Activated naive CD4-positive, alpha-beta T cell treated with anti-CD3 and anti-CD28 coated beads for 36 hours (primary cell): ENCODE results near the gene REC114. TPM values are rescaled to one million over a fixed set of nuclear protein-coding genes. Genes with fewer than 3 reads are reported as not detected.
"Not testable (repeated sequence)": the region's sequence is repeated elsewhere in the genome, so short reads cannot be mapped to it uniquely, and the experiment has no call there.

Experiments used
- CTCF ChIA-PET: fragments of 350-600 bp; sonication (Branson Sonifier 250); formaldehyde crosslinking; loops from one replicate; lab custom pipeline; 2021; ENCODE audit warnings: antibody characterized with exemption; lab: Charles Lee
- DNase-seq: peaks from one replicate; pipeline ENCODE4 v3.0.0-alpha.2; 2020
- H3K27ac Mint-ChIP-seq: one replicate; pipeline ENCODE4 v1.8.0; 2021; ENCODE audit warnings: mild to moderate bottlenecking, mixed read lengths
- H3K27me3 Mint-ChIP-seq: one replicate; pipeline ENCODE4 v1.8.0; 2021; ENCODE audit warnings: low read depth, mixed read lengths
- H3K36me3 Mint-ChIP-seq: one replicate; pipeline ENCODE4 v1.8.0; 2021; ENCODE audit warnings: low read depth, mixed read lengths
- H3K4me1 Mint-ChIP-seq: one replicate; pipeline ENCODE4 v1.8.0; 2021; ENCODE audit warnings: low read depth, mixed read lengths
- H3K4me3 Mint-ChIP-seq: one replicate; pipeline ENCODE4 v1.8.0; 2021; ENCODE audit warnings: mild to moderate bottlenecking, moderate library complexity, mixed read lengths
- H3K9me3 Mint-ChIP-seq: one replicate; pipeline ENCODE4 v1.8.0; 2021; ENCODE audit warnings: mixed read lengths
- intact Hi-C: fragments of 100-400 bp; cut with micrococcal nuclease; formaldehyde crosslinking; loops from one replicate; pipeline ENCODE4 v1.15.1; 2023
- total RNA-seq, 2 experiments: library from RNA; stranded (reverse); gene quantifications; one replicate each; pipeline ENCODE4 v1.2.3, GENCODE V29; 2021

Gene REC114
- total RNA-seq, 2 experiments from 2014 or later, result not detected

DNA sequence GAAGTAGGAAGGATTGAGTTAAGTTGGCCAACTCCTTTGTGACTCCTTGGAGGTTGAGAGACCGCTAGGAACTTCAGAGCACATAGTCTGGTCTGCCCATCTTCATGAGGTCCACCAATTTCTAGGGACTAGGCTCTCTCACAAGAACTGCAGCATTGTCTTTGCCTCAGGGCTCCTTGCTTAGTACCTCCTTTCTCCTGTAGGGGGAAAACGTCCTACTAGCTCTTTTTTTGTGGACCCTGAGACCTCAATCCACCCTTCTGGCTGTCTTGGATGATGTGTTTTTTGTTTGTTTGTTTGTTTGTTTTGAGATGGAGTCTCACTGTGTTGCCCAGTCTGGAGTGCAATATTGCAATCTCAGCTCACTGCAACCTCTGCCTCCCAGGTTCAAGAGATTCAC, 21.6 kb downstream of the REC114 start:
- DNase-seq, result no peak
- H3K27ac Mint-ChIP-seq, result no peak overlapping the region
- H3K4me3 Mint-ChIP-seq, result no peak overlapping the region
- CTCF ChIA-PET, result interaction anchor here (0.7 to 1.5 kb wide), 2 partner anchors 172 to 1312 kb away, joined by 3 to 6 read pairs; no protein-coding TSS in a partner anchor
- H3K9me3 Mint-ChIP-seq, result no peaks in the 10 kb centered on the region
- intact Hi-C loops, result no loop called here
- H3K27me3 Mint-ChIP-seq, result peaks cover 5% of the 10 kb centered on the region
- no peaks in the 10 kb centered on the region for H3K4me1 Mint-ChIP-seq
- no peaks in the 10 kb centered on the region for H3K36me3 Mint-ChIP-seq

DNA sequence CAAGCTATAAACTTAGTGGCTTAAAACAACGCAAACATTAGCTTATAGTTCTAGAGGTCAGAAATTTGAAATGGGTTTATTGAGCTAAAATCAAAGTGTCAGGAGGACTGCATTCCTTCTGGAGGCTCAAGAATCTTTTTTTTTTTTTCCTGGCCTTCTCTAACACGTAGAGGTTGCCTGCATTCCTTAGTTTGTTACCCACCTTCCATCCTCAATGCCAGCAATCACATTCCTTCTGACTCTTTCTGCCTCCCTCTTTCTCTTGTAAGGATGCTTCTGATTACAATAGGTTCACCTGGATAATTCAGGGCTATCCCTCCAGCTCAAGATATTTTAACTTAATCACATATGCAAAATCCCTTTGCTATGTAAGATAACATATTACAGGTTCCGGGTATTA, 24.8 kb downstream of the REC114 start:
- no peak for DNase-seq
- Mint-ChIP-seq H3K36me3 (no peaks in the 10 kb centered on the region), H3K27ac (no peak overlapping the region), H3K27me3 (peaks cover 13% of the 10 kb centered on the region), H3K4me1 (no peaks in the 10 kb centered on the region), H3K4me3 (no peak overlapping the region), H3K9me3 (no peaks in the 10 kb centered on the region)
- intact Hi-C loops, result no loop called here
- CTCF ChIA-PET, result no interaction called here

DNA sequence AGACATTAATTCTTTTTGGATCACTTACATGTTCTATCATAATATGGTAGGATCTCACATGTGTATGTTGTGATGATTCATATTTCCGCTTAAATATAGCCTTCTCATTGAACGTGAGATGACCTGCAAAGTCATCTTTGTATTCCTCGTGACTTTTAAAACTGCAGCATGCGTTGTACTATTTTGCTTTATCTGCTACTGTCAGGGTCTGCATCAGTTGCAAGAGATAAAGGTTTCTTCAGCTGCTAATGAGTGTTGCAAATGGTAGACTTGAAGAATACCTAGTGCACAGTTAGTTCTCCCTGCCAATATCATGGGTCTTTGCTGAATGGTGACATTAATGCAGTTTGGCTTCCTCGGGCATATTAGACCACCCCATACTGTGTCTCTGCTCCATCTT, 31.8 kb downstream of the REC114 start:
- H3K9me3 Mint-ChIP-seq, result peaks cover 2% of the 10 kb centered on the region
- H3K4me3 Mint-ChIP-seq, result no peak overlapping the region
- no peaks in the 10 kb centered on the region for H3K4me1 Mint-ChIP-seq
- no peak overlapping the region for H3K27ac Mint-ChIP-seq
- no peak for DNase-seq
- CTCF ChIA-PET, result no interaction called here
- H3K27me3 Mint-ChIP-seq, result peaks cover 12% of the 10 kb centered on the region
- intact Hi-C loops, result no loop called here
- no peaks in the 10 kb centered on the region for H3K36me3 Mint-ChIP-seq

DNA sequence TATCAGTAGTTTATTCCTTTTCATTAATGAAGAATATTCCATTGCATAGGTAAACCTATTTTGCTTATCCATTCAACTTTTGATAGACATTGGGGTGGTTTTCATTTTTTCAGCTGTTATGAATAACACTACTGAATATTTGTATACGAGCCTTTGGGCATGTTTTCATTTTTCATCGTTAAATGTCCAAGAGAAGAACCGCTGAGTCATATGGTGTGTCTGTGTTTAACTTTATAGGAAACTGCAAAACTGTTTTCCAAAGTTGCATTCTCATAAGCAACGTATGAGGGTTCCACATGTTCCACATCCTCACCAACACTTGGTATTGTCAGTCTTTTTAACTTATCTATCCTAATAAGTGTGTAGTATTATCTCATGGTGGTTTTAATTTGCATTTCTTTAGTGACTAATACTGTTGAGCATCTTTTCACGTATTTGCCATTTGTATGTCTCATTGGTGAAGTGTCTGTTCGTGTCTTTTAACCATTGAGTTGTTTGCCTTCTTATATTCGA, 33.8 kb downstream of the REC114 start:
- no peak for DNase-seq
- Mint-ChIP-seq H3K4me1 (no peaks in the 10 kb centered on the region), H3K9me3 (peaks cover 2% of the 10 kb centered on the region), H3K4me3 (no peak overlapping the region), H3K36me3 (no peaks in the 10 kb centered on the region), H3K27ac (no peak overlapping the region), H3K27me3 (peaks cover 12% of the 10 kb centered on the region)
- intact Hi-C loops, result no loop called here
- CTCF ChIA-PET, result no interaction called here

DNA sequence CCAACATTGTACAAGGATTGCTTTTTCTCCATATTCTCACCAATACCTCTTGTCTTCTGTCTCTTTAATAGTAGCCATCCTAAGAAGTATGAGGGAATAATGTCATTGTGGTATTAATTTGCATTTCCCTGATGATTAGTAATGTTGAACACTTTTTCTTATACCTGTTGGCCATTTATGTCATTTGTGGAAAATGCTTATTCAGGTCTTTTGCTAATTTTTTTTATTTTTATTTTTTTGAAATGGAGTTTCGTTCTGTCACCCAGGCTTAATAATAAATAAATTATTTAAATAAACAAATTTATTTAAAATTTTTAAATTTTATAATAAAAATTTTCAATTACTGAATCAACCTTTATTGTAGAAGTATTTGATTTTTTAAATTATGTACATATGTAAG, 37.1 kb downstream of the REC114 start:
- Mint-ChIP-seq H3K27ac (no peak overlapping the region), H3K4me3 (no peak overlapping the region), H3K27me3 (peaks cover 2% of the 10 kb centered on the region), H3K36me3 (no peaks in the 10 kb centered on the region), H3K4me1 (no peaks in the 10 kb centered on the region), H3K9me3 (peaks cover 7% of the 10 kb centered on the region)
- intact Hi-C loops, result no loop called here
- CTCF ChIA-PET, result no interaction called here
- DNase-seq, result no peak

DNA sequence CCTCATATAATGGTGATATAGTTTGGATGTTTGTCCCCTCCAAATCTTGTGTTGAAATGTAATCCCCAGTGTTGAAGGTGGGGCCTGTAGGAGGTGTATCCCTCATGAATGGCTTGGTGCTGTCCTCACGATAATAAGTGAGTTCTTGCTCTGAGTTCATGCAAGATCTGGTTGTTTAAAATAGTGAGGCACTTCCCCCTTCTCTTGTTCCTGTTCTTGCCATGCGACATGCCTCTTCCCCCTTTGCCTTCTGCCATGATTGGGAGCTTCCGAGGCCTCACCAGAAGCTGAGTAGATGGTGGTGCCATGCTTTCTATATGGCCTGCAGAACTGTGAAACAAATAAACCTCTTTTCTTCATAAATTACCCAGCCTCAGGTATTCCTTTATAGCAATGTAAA, 39.2 kb downstream of the REC114 start:
- H3K9me3 Mint-ChIP-seq, result peaks cover 5% of the 10 kb centered on the region
- intact Hi-C loops, result no loop called here
- no peaks in the 10 kb centered on the region for H3K36me3 Mint-ChIP-seq
- no peak overlapping the region for H3K27ac Mint-ChIP-seq
- CTCF ChIA-PET, result no interaction called here
- H3K4me3 Mint-ChIP-seq, result no peak overlapping the region
- no peak for DNase-seq
- H3K27me3 Mint-ChIP-seq, result peaks cover 5% of the 10 kb centered on the region
- no peaks in the 10 kb centered on the region for H3K4me1 Mint-ChIP-seq

DNA sequence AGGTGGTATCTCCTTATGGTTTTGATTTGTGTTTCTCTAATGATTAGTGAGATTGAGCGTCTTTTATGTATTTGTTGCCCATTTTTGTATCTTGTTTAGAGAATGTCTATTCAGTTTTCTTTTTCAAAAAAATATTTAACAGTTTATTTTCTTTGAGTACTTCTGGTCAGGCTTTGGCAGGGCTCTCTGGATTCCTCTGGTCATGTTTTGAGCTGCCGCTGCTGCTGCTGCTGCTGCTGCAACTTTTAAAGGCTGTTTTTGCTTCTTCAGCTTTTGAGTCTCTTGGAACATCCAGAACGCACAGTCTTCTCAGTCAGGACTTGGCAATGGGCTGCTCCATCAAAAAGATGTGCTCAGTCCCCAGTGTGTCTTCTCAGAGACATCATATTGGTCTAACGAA, 40.1 kb downstream of the REC114 start:
- Mint-ChIP-seq H3K27ac (no peak overlapping the region), H3K4me3 (no peak overlapping the region), H3K4me1 (no peaks in the 10 kb centered on the region), H3K27me3 (peaks cover 5% of the 10 kb centered on the region), H3K9me3 (peaks cover 5% of the 10 kb centered on the region), H3K36me3 (no peaks in the 10 kb centered on the region)
- intact Hi-C loops, result no loop called here
- DNase-seq, result no peak
- CTCF ChIA-PET, result no interaction called here

DNA sequence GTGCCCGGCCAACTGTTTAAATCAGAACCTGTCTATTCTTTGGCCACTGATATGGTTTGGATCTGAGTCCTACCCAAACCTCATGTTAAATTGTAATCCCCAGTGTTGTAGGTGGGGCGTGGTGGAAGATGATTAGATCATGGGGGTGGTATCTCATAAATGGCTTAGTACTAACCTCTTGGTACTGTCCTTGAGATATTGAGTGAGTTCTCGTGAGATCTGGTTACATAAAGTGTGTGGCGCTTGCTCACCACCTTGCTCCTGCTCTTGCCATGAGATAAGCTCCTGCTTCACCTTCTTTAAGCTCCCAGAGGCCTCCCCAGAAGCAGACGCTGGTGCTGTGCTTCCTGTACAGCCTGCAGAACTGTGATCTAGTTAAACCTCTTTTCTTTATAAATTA, 42.4 kb downstream of the REC114 start:
- Mint-ChIP-seq H3K9me3 (peaks cover 5% of the 10 kb centered on the region), H3K4me1 (no peaks in the 10 kb centered on the region), H3K36me3 (no peaks in the 10 kb centered on the region), H3K4me3 (no peak overlapping the region), H3K27ac (no peak overlapping the region), H3K27me3 (peaks cover 5% of the 10 kb centered on the region)
- no peak for DNase-seq
- CTCF ChIA-PET, result no interaction called here
- intact Hi-C loops, result no loop called here

DNA sequence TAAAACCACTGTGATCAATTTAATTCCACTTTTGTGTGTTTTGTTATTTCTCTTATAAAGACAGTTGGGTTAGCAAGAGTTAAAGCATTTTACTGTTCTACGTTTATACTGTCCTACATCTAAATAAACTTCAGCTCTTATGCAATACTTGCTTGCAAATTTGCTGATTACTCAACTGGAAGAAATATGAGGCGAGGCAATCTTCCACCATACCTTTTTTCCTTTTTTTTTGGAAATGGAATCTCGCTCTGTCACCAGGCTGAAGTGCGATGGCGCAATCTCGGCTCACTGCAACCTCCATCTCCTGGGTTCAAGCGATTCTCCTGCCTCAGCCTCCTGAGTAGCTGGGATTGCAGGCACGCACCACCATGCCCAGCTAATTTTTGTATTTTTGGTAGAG, 42.9 kb downstream of the REC114 start:
- H3K36me3 Mint-ChIP-seq, H3K4me3 Mint-ChIP-seq, intact Hi-C loops, H3K27me3 Mint-ChIP-seq, CTCF ChIA-PET, H3K9me3 Mint-ChIP-seq, DNase-seq, H3K4me1 Mint-ChIP-seq, H3K27ac Mint-ChIP-seq: not testable (repeated sequence)

DNA sequence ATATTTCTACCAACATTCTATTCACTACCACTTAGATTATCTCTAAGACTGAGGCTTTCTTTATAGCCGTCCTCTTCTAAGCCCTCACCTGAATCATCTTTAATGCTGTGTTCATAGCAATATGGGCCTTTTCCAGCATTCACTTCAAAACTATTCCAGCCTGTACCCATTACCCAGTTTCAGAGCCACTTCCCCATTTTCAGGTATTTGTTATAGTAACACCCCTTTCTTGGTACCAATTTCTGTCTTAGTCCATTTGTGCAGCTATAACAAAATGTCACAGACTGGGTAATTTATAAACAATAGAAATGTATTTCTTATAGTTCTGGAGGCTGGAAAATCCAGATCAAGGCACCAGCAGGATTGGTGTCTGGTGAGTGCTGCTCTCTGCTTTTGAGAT, 45.7 kb downstream of the REC114 start:
- DNase-seq, result no peak
- Mint-ChIP-seq H3K4me3 (no peak overlapping the region), H3K4me1 (no peaks in the 10 kb centered on the region), H3K36me3 (no peaks in the 10 kb centered on the region), H3K9me3 (no peaks in the 10 kb centered on the region), H3K27me3 (peaks cover 5% of the 10 kb centered on the region), H3K27ac (no peak overlapping the region)
- CTCF ChIA-PET, result no interaction called here
- intact Hi-C loops, result no loop called here

DNA sequence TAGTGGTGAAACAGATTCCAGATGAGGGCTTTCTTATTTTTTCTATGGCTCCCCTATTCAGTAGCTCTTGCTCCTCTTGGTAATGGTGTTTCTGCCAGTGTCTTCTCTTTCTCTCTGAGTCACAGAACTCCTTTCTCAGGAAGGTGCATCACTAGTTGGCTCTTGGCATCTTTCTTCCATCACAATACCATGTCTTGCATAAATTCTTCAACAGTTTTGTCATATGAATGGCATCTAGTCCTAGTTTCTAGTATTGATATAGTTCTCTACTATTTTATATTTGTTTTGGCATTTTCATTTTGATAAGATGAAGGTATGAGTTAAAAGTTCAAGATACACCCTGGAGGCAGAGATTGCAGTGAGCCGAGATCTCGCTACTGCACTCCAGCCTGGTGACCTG, 51.0 kb downstream of the REC114 start:
- Mint-ChIP-seq H3K4me3 (no peak overlapping the region), H3K27ac (no peak overlapping the region), H3K9me3 (no peaks in the 10 kb centered on the region), H3K4me1 (no peaks in the 10 kb centered on the region), H3K27me3 (no peaks in the 10 kb centered on the region), H3K36me3 (no peaks in the 10 kb centered on the region)
- CTCF ChIA-PET, result no interaction called here
- intact Hi-C loops, result no loop called here
- DNase-seq, result no peak

DNA sequence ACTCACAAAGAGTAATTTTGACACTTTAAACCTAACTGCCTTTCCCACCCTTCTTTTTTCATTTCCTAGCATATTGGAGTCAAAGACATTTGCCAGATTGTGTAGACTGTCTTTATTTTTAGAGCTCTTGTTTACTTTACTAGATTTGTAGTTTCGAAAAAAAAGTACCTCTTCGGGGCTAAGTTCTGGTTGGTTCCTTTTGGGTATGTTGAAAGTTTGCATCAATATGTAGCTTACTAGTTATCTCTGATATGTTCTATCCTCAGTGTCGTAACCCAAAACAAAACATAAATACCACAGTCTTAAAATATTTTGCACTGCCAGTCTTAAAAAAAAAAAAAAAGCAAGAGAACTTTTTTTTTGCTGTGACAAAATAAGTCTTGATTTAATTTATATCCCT, 52.2 kb downstream of the REC114 start:
- Mint-ChIP-seq H3K9me3 (no peaks in the 10 kb centered on the region), H3K4me3 (no peak overlapping the region), H3K4me1 (no peaks in the 10 kb centered on the region), H3K36me3 (no peaks in the 10 kb centered on the region), H3K27ac (no peak overlapping the region), H3K27me3 (no peaks in the 10 kb centered on the region)
- no peak for DNase-seq
- intact Hi-C loops, result no loop called here
- CTCF ChIA-PET, result no interaction called here

DNA sequence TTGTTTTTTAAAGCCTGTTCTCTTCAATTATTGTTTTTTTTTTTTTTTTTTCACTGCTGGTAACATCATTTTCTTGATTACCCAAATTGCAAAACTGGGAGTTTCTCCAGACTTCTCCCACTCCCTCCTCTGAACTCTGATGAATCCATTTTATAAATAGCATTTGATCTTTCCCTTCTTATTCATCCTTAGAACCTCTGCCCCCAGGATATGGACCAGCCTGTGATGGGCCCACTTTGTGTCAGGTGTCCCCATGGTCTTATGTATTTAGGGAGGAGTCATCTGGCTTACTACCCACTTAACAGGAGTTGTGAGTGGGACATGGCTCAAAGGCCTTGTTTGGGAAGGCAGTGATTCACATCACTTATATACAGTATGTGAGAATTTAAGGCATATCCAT, 57.7 kb downstream of the REC114 start:
- Mint-ChIP-seq H3K4me3 (no peak overlapping the region), H3K4me1 (no peaks in the 10 kb centered on the region), H3K27ac (no peak overlapping the region), H3K27me3 (no peaks in the 10 kb centered on the region), H3K36me3 (no peaks in the 10 kb centered on the region), H3K9me3 (no peaks in the 10 kb centered on the region)
- CTCF ChIA-PET, result no interaction called here
- DNase-seq, result no peak
- intact Hi-C loops, result no loop called here

DNA sequence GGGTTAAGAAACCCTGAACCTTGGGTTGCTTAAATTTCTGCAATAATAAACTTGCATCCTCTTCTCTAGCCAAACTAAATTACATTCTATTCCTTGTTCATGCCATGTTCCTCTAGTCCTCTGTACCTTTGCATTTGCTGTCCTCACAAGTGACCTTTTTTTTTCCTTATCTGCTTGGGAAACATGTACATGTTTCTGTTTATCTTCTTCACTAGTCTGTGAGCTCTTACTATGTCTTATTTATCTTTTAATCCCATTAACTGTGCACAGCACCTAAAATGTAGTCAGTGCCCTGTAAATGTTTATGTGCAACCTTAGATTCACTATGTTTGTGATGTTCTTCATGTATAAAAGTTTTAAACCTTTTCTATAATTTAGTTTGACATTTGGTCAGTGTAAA, 61.9 kb downstream of the REC114 start:
- Mint-ChIP-seq H3K4me1 (no peaks in the 10 kb centered on the region), H3K4me3 (no peak overlapping the region), H3K27me3 (no peaks in the 10 kb centered on the region), H3K36me3 (no peaks in the 10 kb centered on the region), H3K27ac (no peak overlapping the region), H3K9me3 (no peaks in the 10 kb centered on the region)
- DNase-seq, result no peak
- intact Hi-C loops, result loop anchor here (5.0 kb wide), 1 partner anchor 48 kb away; no protein-coding TSS in a partner anchor
- CTCF ChIA-PET, result no interaction called here
